HG02973 (cell line): ENCODE data around the gene UQCC3.
A peak's percentile ranks its signal among the peaks of the same experiment; 100 is the strongest.
"Not testable (repeated sequence)": the region's sequence is repeated elsewhere in the genome, so short reads cannot be mapped to it uniquely, and the experiment has no call there.

Experiments used
- ATAC-seq: cut with Tn5 transposase; IDR thresholded peaks from one replicate; pipeline ENCODE4 v1.9.1; 2021; ENCODE audit warnings: moderate library complexity; ENCODE audit not compliant: unreplicated experiment

The UQCC3 gene, protein sequence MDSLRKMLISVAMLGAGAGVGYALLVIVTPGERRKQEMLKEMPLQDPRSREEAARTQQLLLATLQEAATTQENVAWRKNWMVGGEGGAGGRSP

DNA sequence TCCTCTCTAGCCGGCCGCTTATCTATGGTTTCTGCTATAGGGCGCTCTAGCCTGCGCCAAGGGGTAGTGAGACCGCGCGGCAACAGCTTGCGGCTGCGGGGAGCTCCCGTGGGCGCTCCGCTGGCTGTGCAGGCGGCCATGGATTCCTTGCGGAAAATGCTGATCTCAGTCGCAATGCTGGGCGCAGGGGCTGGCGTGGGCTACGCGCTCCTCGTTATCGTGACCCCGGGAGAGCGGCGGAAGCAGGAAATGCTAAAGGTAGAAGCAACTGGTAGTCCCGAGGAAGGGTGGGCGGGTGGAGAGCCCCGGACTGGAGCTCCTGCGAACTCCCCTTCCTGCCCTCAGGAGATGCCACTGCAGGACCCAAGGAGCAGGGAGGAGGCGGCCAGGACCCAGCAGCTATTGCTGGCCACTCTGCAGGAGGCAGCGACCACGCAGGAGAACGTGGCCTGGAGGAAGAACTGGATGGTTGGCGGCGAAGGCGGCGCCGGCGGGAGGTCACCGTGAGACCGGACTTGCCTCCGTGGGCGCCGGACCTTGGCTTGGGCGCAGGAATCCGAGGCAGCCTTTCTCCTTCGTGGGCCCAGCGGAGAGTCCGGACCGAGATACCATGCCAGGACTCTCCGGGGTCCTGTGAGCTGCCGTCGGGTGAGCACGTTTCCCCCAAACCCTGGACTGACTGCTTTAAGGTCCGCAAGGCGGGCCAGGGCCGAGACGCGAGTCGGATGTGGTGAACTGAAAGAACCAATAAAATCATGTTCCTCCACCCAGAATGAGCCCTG, at the start of gene UQCC3, which contains the start of gene LBHD1:
Gene UQCC3, plus strand, starts transcription at position 66 of the 782 bp plus-strand sequence. Its CDS starts 73 bp downstream, at position 139.
Gene LBHD1, minus strand, starts transcription at position 660 of the 782 bp plus-strand sequence. CDS start 2,236 bp downstream, outside the sequence.
- ATAC-seq = peak; percentile 40

DNA sequence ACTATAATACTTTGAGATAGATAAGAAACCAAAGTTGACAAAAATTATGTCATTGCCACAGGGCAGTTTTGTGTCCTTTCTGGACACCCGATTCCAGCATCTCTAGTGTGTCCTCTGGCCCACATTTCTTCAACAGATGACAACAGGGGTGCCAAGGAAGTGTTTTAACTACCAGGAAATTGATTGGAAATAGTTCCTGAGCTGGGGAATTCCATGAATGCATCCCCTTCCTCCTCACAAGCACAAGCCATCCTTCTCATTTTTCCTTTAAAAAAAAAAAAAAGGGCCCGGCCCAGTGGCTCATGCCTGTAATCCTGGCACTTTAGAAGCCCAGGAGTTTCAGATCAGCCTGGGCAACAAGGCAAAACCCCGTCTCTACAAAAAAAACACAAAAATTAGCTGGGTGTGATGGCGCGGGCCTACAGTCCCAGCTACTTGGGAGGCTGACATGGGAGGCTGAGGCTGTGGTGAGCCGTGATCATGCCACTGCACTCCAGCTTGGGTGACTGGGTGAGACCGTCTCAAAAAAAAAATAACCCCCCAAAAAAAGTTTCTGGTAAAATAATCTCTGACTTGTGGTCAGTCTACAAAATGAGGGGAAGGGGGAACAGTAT, 48.9 kb upstream of the UQCC3 start:
- no peak for ATAC-seq

DNA sequence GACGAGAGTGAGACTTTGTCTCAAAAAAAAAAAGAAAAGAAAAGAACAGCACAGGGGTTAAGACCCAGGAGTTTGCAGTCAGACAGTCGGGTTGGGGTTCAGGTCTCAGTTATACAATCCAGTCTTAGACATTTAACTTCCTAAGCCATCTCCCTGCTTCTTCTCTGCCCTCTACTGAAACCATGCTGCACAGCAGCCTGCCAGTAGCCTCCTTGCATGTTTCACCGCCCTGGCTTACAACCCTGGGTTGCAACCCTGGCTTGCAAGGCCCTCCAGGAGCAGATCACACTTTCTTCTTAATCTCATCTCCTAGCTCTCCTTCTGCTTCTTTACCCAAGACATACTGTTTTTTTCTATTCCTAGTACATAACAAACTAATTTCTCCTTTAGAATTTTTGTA, 43.8 kb upstream of the UQCC3 start:
- no peak for ATAC-seq

DNA sequence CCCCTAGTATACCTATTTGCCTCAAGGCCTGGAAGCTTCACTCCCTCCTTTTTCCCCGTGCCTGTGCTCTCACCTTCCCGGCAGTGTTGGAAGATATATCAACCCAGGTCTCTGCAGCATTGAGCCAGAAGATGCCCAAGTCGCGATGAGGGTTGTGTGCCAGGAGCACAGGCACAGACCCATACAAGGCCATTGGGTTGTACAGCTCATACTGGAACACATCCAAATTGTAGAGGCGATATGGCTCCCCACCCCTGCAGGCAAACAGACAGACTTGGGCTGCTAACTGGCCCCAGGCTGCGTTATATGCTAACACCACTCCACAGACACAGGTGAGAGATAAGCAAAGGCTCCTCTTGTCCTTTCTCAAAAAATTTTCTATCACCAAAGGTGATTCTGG, 39.0 kb upstream of the UQCC3 start:
- no peak for ATAC-seq

DNA sequence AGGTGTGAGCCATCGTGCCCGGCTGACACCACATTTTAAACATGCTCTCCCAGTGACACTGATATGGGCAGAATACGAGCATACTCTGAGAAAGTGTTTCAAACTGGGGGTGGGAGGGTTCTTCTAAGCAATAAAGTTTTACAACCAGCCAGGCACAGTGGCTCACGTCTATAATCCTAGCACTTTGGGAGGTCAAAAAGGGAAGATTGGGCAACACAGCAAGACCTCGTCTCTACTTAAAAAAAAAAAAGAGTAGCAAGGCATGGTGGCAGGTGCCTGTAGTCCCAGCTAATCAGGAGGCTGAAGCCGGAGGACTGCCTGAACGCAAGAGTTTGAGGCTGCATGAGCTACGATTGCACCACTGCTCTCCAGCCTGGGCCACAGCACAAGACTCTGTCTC, 27.3 kb upstream of the UQCC3 start:
- no peak for ATAC-seq

DNA sequence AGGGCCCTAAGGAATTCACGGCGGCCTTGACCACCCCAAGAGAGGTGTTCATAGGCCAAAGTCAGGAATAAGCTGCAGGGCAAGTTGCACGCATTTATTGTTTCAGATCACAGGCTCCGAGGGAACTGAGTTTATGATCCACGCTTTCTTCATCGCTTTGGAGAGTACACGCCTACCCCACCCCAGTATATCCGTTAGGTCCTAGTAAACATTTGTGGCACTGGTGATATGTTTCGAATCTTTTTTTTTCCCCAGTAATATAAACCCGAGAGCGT, 25.9 kb upstream of the UQCC3 start:
- no peak for ATAC-seq

- ATAC-seq = peak; percentile 84
Observed at GRCh38 chr11:62645946-62646824, 25.3 kb upstream of the UQCC3 start, which contains the start of gene GANAB. GANAB (minus strand) TSS chr11:62646613; CDS start chr11:62646599, 14 bp downstream.

- ATAC-seq = no peak
Observed at GRCh38 chr11:62646825-62647608, 24.5 kb upstream of the UQCC3 start.

DNA sequence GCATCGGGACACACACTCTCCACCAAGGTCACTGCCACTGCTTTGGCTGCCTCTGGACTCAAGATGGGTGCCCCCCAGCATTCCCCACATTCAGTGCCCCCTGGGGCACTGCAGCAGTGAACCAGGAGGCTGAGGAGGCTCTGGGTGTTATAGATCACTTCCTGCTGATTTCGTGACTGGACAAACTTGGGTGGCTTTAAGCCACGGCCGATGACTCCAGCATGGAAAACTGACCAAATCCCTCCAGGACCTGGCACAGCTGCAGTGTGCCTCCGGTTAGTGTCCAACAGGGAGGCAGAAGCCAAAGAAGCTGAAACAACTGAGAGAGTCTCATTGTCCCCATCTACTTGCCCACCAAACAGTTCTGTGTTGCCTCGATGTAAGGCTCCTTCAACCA, 23.9 kb upstream of the UQCC3 start:
- ATAC-seq = no peak

GRCh38 chr11:62648185-62648966, 23.1 kb upstream of the UQCC3 start:
- ATAC-seq = no peak

DNA sequence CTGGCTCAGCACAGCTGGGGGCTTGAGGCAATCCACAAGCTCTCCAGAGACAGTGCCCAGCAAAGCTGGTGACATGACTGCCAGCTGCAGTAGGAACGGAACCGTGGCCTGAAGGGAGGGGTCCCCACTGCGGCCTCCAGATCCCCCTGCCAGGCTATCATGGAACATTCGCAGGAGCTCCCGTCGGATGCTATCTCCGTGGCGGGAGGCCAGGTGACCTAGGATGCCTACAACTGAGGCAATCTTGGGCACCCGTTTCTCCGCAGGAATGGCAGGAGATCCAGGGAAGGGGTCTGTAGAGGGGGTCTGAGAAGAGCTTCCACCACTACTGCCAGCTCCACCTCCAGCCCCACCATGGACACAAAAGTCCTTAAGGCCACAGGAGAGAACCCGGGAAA, 22.5 kb upstream of the UQCC3 start:
- no peak for ATAC-seq

GRCh38 chr11:62649486-62649885, 22.0 kb upstream of the UQCC3 start:
- no peak for ATAC-seq

- not testable (repeated sequence) for ATAC-seq
Observed at GRCh38 chr11:62650283-62650682, 21.2 kb upstream of the UQCC3 start.

- ATAC-seq = peak; percentile 25
Observed at GRCh38 chr11:62652161-62653006, 19.1 kb upstream of the UQCC3 start.

- no peak for ATAC-seq
Observed at GRCh38 chr11:62654297-62654696, 17.2 kb upstream of the UQCC3 start.

- ATAC-seq = no peak
Observed at GRCh38 chr11:62656796-62657429, 14.6 kb upstream of the UQCC3 start.

DNA sequence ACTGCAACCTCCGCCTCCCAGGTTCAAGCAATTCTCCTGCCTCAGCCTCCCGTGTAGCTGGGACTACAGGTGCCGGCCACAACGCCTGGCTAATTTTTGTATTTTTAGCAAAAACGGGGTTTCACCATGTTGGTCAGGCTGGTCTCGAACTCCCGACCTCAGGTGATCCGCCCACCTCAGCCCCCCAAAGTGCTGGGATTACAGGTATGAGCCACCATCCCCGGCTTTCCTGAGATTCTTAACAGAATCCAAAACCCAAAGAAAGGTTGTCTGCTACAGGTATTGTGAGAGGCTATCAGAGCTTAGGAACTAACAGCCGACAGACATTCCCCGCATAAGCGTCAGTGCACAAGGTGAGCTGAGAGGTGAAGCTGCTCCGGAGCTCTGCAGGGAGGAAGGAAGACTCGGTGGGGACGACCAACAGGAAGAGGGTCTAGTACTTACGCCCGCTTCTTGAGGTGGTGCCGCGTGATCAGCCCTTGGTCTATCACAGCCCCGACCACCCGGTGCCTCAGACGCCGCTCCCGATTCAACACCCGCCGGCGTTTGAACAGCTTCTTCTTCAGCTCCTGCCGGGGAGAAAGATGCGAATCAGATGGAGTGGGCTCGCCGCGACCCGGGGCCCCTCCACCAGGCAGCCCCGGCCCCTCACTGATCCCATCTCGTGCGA, 6.9 kb upstream of the UQCC3 start:
- ATAC-seq = peak; percentile 29

DNA sequence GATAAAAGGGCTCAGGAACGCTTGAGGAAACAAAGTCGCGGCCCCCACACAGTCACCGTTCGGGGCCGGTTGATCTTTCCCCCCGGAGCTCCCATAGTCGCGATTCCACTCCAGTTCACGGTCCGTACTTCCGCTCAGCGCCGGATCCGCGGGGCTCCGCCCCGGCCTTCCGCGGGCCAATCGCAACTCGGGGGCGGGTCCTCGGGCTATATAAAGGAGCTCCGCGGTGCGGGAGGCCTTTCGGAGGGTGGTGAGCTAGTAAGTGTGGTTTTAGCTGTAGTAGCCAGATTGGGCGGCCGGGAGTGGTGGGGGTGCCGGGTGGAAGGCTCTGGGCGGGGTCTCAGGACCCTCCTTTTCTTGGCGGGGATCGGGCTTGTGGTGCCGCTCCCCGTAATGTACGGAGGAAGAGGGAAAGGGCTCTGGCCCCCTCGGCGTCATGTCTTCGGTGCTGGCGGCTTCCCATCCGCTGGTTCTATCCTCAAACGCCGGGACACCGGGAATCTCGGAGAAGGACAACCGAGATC, 6.3 kb upstream of the UQCC3 start, which contains the start of the genes C11orf98 and CSKMT:
Gene C11orf98, minus strand, starts transcription at position 136 of the 524 bp plus-strand sequence. Its CDS starts 41 bp downstream, at position 95.
Gene CSKMT, plus strand, starts transcription at position 238 of the 524 bp plus-strand sequence. CDS start 568 bp downstream, outside the sequence.
- ATAC-seq = peak; percentile 79
